Neural crest cell (in vitro differentiated cells): ENCODE data around the gene COL10A1. TPM values are rescaled to one million over a fixed set of nuclear protein-coding genes. Genes with fewer than 3 reads are reported as not detected.

ENCODE experiments used
- DNase-seq: peaks from one replicate; pipeline ENCODE4 v3.0.0; 2021; ENCODE audit warnings: low read depth, mixed read lengths, low spot score
- H3K27ac Mint-ChIP-seq: one replicate; pipeline ENCODE4 v1.8.0; 2021; ENCODE audit warnings: mild to moderate bottlenecking, mixed read lengths; ENCODE audit not compliant: unreplicated experiment
- H3K27me3 Mint-ChIP-seq: 2 replicates; pipeline ENCODE4 v1.8.0; 2021; ENCODE audit warnings: low read depth, mild to moderate bottlenecking, mixed read lengths
- H3K36me3 Mint-ChIP-seq: 2 replicates; pipeline ENCODE4 v1.8.0; 2021; ENCODE audit warnings: low read depth, mild to moderate bottlenecking, mixed read lengths
- H3K4me1 Mint-ChIP-seq: 2 replicates; pipeline ENCODE4 v1.8.0; 2021; ENCODE audit warnings: mixed read lengths
- H3K4me3 Mint-ChIP-seq: one replicate; pipeline ENCODE4 v1.8.0; 2021; ENCODE audit warnings: mild to moderate bottlenecking, mixed read lengths
- H3K9me3 Mint-ChIP-seq: 2 replicates; pipeline ENCODE4 v1.8.0; 2021; ENCODE audit warnings: mixed read lengths
- total RNA-seq: library from RNA; stranded (reverse); gene quantifications from 2 replicates; pipeline ENCODE4 v1.2.1, GENCODE V29; 2021
- TF ChIP-seq, protein P1 (sequence below): fragments of 200-600 bp; sonication (generic); conservative IDR thresholded peaks from 2 replicates; pipeline ENCODE4 v1.5.0; 2021; ENCODE audit warnings: antibody characterized with exemption, mild to moderate bottlenecking

COL10A1 gene
- total RNA-seq, 1 donor from 2014 or later = not detected

DNA sequence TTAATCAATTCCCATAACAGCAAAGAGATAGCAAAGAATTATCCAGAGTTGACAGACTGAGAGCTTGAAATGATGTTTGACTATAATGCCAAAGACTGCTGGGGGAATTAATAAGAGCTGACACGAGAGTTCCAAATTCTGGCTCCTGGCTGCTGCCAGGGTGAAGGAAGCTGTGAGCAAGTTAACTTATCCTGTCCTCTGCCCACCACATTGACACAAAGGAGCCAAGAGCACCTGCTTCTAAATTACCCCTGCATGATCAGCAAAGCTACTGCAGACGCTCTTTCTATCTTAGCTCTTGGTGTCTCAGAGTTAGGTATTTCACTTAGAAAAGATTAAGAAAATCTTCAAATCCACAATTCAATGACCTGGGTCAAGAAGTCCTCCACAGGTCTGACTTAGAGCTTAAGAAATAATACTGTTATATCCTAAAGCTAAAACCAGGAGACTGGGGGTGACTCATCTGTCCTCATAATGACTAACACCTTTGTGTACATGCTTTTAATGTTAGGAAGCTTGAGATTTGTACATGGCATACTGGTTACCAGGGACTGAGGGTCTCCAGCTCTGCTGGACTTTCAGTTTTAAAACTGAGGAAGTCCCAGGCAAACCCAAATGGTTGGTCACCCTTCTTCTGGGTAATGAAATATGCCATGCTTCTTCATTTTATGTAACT is 52.0 kb downstream of the COL10A1 start:
- Mint-ChIP-seq H3K27ac (no peak overlapping the region), H3K4me3 (no peak overlapping the region), H3K9me3 (no peaks in the 10 kb centered on the region), H3K27me3 (no peaks in the 10 kb centered on the region), H3K36me3 (no peaks in the 10 kb centered on the region), H3K4me1 (no peaks in the 10 kb centered on the region)
- TF ChIP-seq, protein P1, sequence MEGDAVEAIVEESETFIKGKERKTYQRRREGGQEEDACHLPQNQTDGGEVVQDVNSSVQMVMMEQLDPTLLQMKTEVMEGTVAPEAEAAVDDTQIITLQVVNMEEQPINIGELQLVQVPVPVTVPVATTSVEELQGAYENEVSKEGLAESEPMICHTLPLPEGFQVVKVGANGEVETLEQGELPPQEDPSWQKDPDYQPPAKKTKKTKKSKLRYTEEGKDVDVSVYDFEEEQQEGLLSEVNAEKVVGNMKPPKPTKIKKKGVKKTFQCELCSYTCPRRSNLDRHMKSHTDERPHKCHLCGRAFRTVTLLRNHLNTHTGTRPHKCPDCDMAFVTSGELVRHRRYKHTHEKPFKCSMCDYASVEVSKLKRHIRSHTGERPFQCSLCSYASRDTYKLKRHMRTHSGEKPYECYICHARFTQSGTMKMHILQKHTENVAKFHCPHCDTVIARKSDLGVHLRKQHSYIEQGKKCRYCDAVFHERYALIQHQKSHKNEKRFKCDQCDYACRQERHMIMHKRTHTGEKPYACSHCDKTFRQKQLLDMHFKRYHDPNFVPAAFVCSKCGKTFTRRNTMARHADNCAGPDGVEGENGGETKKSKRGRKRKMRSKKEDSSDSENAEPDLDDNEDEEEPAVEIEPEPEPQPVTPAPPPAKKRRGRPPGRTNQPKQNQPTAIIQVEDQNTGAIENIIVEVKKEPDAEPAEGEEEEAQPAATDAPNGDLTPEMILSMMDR = no peak
- no peak for DNase-seq

DNA sequence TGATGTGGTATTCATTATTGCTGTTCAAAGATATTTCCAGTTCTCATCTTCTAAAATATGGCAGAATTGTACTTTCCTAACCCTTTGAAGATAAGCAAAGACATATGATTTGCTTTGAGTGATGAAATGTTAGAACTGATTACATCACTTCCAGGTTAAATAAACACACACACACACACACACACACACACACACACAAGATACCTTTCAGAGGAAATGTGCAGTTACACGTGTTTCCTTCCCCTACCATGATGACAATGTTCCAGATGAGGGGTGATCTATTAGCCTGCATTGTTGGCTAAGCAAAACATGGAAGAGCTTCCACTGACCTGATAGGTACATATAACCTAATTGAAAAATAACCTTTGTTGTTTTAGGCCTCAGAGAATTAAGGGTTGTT is 53.6 kb downstream of the COL10A1 start:
- no peaks in the 10 kb centered on the region for H3K4me1 Mint-ChIP-seq
- no peaks in the 10 kb centered on the region for H3K9me3 Mint-ChIP-seq
- no peak for DNase-seq
- H3K27ac Mint-ChIP-seq = no peak overlapping the region
- no peaks in the 10 kb centered on the region for H3K36me3 Mint-ChIP-seq
- no peaks in the 10 kb centered on the region for H3K27me3 Mint-ChIP-seq
- TF ChIP-seq, protein P1 = no peak
- H3K4me3 Mint-ChIP-seq = no peak overlapping the region

DNA sequence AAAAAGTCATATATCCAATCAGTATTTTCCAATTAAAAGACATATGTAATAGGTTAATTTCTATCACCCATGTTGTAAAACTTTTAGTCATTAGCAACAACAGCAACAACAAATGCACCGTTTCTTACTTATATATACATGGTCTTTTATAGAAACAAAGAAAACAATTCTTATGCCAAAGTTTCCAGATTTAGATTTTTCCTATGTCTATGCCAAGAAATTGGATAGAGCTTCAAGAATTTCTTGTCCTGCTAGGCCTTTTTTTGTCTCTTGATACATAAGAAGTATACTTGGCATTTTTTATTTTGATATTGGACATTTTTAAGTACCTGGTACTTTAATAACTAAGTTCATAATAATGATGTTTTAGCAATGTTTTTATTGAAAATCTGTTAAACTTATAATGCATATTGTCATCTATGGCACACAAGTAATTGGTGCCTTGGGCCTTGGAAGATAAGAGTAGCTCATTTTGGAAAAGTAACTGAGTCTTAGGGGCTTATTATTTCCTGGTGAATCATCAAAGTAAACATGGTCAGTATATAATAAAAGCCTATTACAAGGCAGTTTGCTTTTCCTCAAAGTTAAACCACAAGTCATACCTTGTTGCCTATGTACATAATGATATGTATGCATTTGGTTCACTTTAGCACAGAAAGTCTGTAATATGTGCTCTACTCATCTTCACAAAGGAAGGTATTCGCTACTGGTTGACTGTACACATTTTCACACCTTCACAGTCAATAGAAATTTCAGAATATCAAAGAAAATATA is 55.1 kb downstream of the COL10A1 start:
- H3K27me3 Mint-ChIP-seq = no peaks in the 10 kb centered on the region
- no peak overlapping the region for H3K27ac Mint-ChIP-seq
- no peak overlapping the region for H3K4me3 Mint-ChIP-seq
- TF ChIP-seq, protein P1 = no peak
- no peaks in the 10 kb centered on the region for H3K4me1 Mint-ChIP-seq
- no peak for DNase-seq
- H3K9me3 Mint-ChIP-seq = no peaks in the 10 kb centered on the region
- H3K36me3 Mint-ChIP-seq = no peaks in the 10 kb centered on the region

DNA sequence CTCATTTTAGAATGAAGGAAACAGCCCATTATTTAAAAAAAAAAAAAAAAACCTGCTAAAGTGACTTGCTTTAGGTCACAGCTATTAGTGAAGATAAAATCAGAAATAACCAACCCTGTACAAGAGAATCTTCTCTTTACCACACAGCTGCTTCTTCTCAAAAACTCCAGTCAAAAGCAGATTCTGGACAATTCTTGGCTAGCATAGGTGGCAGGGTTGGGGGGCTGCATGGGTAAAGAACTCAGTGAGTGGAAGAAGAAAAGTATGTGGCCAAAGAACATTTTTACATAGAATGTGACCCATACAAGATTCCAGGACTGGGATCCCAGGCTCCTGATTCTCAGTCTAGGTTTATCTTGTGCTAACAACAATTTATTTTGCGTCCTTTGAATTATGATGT is 55.8 kb downstream of the COL10A1 start:
- H3K27ac Mint-ChIP-seq = no peak overlapping the region
- no peaks in the 10 kb centered on the region for H3K36me3 Mint-ChIP-seq
- TF ChIP-seq, protein P1 = no peak
- no peaks in the 10 kb centered on the region for H3K27me3 Mint-ChIP-seq
- H3K4me1 Mint-ChIP-seq = no peaks in the 10 kb centered on the region
- H3K9me3 Mint-ChIP-seq = no peaks in the 10 kb centered on the region
- no peak for DNase-seq
- H3K4me3 Mint-ChIP-seq = no peak overlapping the region

Other genes starting within 250 kb of the COL10A1 start
- 0.11 and 0.12 TPM in 2 replicates for gene FRK, start 65.2 kb downstream of the COL10A1 start, total RNA-seq
- gene NT5DC1, start 25.3 kb downstream of the COL10A1 start, total RNA-seq = 28.3 and 33.2 TPM in 2 replicates
- 55.0 and 55.6 TPM in 2 replicates for gene TSPYL4, start 127.9 kb upstream of the COL10A1 start, total RNA-seq
- 57.4 and 57.7 TPM in 2 replicates for gene TSPYL1, start 153.8 kb upstream of the COL10A1 start, total RNA-seq
- gene DSE, start 244.8 kb upstream of the COL10A1 start, total RNA-seq = 21.0 and 23.5 TPM in 2 replicates